ENCODE results near the gene C17orf100.

DNA sequence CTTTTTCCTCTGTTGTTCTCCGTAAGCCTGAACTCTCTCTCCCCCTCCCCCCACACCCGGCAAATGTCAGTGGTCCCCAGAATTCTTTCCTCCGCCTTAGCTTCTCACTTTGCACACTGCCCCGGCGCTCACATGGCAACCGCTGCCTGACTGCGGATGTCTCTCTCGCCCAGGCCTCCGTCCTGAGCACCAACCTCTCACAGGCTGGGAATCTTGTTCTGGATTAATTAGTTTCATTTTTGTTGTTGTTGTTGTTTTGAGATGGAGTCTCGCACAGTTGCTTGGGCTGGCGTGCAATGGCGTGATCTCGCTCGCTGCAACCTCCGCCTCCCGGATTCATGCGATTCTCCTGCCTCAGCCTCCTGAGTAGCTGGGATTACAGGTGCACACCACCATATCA lies 16.7 kb downstream of the C17orf100 start:
- TF ChIP-seq, protein P1, sequence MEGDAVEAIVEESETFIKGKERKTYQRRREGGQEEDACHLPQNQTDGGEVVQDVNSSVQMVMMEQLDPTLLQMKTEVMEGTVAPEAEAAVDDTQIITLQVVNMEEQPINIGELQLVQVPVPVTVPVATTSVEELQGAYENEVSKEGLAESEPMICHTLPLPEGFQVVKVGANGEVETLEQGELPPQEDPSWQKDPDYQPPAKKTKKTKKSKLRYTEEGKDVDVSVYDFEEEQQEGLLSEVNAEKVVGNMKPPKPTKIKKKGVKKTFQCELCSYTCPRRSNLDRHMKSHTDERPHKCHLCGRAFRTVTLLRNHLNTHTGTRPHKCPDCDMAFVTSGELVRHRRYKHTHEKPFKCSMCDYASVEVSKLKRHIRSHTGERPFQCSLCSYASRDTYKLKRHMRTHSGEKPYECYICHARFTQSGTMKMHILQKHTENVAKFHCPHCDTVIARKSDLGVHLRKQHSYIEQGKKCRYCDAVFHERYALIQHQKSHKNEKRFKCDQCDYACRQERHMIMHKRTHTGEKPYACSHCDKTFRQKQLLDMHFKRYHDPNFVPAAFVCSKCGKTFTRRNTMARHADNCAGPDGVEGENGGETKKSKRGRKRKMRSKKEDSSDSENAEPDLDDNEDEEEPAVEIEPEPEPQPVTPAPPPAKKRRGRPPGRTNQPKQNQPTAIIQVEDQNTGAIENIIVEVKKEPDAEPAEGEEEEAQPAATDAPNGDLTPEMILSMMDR (IDR thresholded peaks at IDR 0.05) = no peak
- no peak for TF ChIP-seq POLR2AphosphoS5 (IDR thresholded peaks at IDR 0.05)
- TF ChIP-seq POLR2A (IDR thresholded peaks at IDR 0.05) = no peak

All from suprapubic skin (tissue), 4 donors.